ENCODE data around the gene BLMH. TPM values are rescaled to one million over a fixed set of nuclear protein-coding genes. Genes with fewer than 3 reads are reported as not detected.

The BLMH gene
- total and polyA plus RNA-seq, 2 donors (not counting 1 experiment from before 2014, with no cell fraction given) = 23.0 to 26.1 TPM

DNA sequence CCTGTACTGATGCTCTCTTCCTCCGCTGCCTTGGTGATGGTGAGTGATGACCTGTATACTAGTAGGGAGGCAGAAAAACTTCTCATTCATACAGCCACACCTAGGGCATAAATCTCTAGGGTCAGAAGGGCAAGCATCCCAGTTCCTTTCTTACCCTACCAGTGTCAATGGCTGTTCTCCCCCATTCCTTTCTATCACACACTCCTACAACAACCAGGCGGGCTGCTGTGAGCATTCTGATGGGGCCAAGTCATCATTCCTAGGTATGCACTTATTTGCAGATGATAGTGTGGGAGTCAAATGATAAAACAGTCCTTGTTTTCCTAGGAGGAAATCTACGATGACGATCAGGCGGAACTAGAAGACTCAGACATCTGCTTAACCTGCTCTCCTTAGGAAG is 42.3 kb downstream of the BLMH start:
- Histone ChIP-seq H2AFZ (ENCODE audit: low read length) (no peak overlapping the region), H3K9ac (ENCODE audit: insufficient read depth, low read length) (no peak overlapping the region), H3K27me3 (ENCODE audit: control insufficient read depth, insufficient read depth, low read length) (no peaks in the 10 kb centered on the region), H3K27ac (ENCODE audit: insufficient read depth, low read length) (no peak overlapping the region), H3K9me3 (ENCODE audit: control insufficient read depth, insufficient read depth, low read depth, low read length) (no peaks in the 10 kb centered on the region), H3K4me1 (ENCODE audit: control insufficient read depth, extremely low read depth, insufficient read depth, low read length) (no peaks in the 10 kb centered on the region), H3K36me3 (ENCODE audit: control insufficient read depth, insufficient read depth, low read length) (peaks cover 3% of the 10 kb centered on the region), H4K20me1 (ENCODE audit: control insufficient read depth, extremely low read depth, insufficient read depth, low read length) (no peaks in the 10 kb centered on the region), H3K4me3 (replicated peaks in 1 of 4; ENCODE audit: control extremely low read depth in 1 of 4, insufficient read depth in 1 of 4, low read depth in 3 of 4, low read length in 4 of 4) (no peak overlapping the region), H3K4me2 (ENCODE audit: extremely low read depth, insufficient read depth, low read length) (no peak overlapping the region), H3K79me2 (ENCODE audit: control insufficient read depth, insufficient read depth, low read length) (no peaks in the 10 kb centered on the region)
- no peak for TF ChIP-seq EZH2 (IDR thresholded peaks at IDR 0.05; ENCODE audit: low read length, missing control alignments)
- TF ChIP-seq CTCF (conservative IDR thresholded peaks at IDR 0.05 in 1 of 2, IDR thresholded peaks at IDR 0.05 in 1 of 2; ENCODE audit: low read depth in 1 of 2, low read length in 2 of 2) = no peak
- DNase-seq (ENCODE audit: low read depth in 2 of 2) = peak in 1 of 2 donors; percentile 47

DNA sequence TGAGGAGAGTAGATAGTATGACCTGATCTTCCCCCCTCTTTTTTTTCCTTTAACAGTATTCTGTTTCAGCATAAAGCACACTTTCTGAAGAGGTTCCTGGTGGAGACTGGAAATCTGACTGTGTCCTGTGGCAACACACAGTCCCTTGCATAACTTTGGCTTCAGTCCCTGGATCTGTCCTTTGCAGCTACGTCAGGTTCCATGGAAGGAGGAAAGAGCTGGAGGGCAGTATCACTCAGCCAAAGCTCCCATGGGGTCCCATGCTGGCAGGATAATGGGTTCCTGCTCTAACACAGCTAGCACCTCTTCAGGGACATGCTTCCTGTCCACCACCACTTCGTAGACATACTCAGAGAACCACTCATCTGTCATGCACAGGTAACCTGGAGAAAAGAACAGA is 43.0 kb downstream of the BLMH start:
- Histone ChIP-seq H3K9me3 (ENCODE audit: control insufficient read depth, insufficient read depth, low read depth, low read length) (no peaks in the 10 kb centered on the region), H3K4me3 (replicated peaks in 1 of 4; ENCODE audit: control extremely low read depth in 1 of 4, insufficient read depth in 1 of 4, low read depth in 3 of 4, low read length in 4 of 4) (no peak overlapping the region), H3K36me3 (ENCODE audit: control insufficient read depth, insufficient read depth, low read length) (peaks cover 3% of the 10 kb centered on the region), H2AFZ (ENCODE audit: low read length) (no peak overlapping the region), H3K27me3 (ENCODE audit: control insufficient read depth, insufficient read depth, low read length) (no peaks in the 10 kb centered on the region), H4K20me1 (ENCODE audit: control insufficient read depth, extremely low read depth, insufficient read depth, low read length) (no peaks in the 10 kb centered on the region), H3K4me2 (ENCODE audit: extremely low read depth, insufficient read depth, low read length) (no peak overlapping the region), H3K27ac (ENCODE audit: insufficient read depth, low read length) (no peak overlapping the region), H3K4me1 (ENCODE audit: control insufficient read depth, extremely low read depth, insufficient read depth, low read length) (no peaks in the 10 kb centered on the region), H3K9ac (ENCODE audit: insufficient read depth, low read length) (no peak overlapping the region), H3K79me2 (ENCODE audit: control insufficient read depth, insufficient read depth, low read length) (no peaks in the 10 kb centered on the region)
- no peak for DNase-seq (ENCODE audit: low read depth in 2 of 2)
- TF ChIP-seq CTCF (conservative IDR thresholded peaks at IDR 0.05 in 1 of 2, IDR thresholded peaks at IDR 0.05 in 1 of 2; ENCODE audit: low read depth in 1 of 2, low read length in 2 of 2) (no peak), EZH2 (IDR thresholded peaks at IDR 0.05; ENCODE audit: low read length, missing control alignments) (no peak)

GRCh38 chr17:30246460-30246859 is 45.3 kb downstream of the BLMH start:
- no peak overlapping the region for H3K27ac ChIP-seq (ENCODE audit: insufficient read depth, low read length)
- H2AFZ ChIP-seq (ENCODE audit: low read length) = no peak overlapping the region
- no peak overlapping the region for H3K4me3 ChIP-seq (replicated peaks in 1 of 4; ENCODE audit: control extremely low read depth in 1 of 4, insufficient read depth in 1 of 4, low read depth in 3 of 4, low read length in 4 of 4)
- no peaks in the 10 kb centered on the region for H4K20me1 ChIP-seq (ENCODE audit: control insufficient read depth, extremely low read depth, insufficient read depth, low read length)
- peaks cover 3% of the 10 kb centered on the region for H3K36me3 ChIP-seq (ENCODE audit: control insufficient read depth, insufficient read depth, low read length)
- H3K4me1 ChIP-seq (ENCODE audit: control insufficient read depth, extremely low read depth, insufficient read depth, low read length) = no peaks in the 10 kb centered on the region
- no peak for DNase-seq (ENCODE audit: low read depth in 2 of 2)
- H3K9ac ChIP-seq (ENCODE audit: insufficient read depth, low read length) = no peak overlapping the region
- no peaks in the 10 kb centered on the region for H3K9me3 ChIP-seq (ENCODE audit: control insufficient read depth, insufficient read depth, low read depth, low read length)
- no peaks in the 10 kb centered on the region for H3K79me2 ChIP-seq (ENCODE audit: control insufficient read depth, insufficient read depth, low read length)
- H3K4me2 ChIP-seq (ENCODE audit: extremely low read depth, insufficient read depth, low read length) = no peak overlapping the region
- TF ChIP-seq CTCF (conservative IDR thresholded peaks at IDR 0.05 in 1 of 2, IDR thresholded peaks at IDR 0.05 in 1 of 2; ENCODE audit: low read depth in 1 of 2, low read length in 2 of 2) (no peak), EZH2 (IDR thresholded peaks at IDR 0.05; ENCODE audit: low read length, missing control alignments) (no peak)
- no peaks in the 10 kb centered on the region for H3K27me3 ChIP-seq (ENCODE audit: control insufficient read depth, insufficient read depth, low read length)

Data from fibroblast of lung (primary cell).